22Rv1 (cell line): ENCODE data around the gene RTN4R.
"Not testable (repeated sequence)": the region's sequence is repeated elsewhere in the genome, so short reads cannot be mapped to it uniquely, and the experiment has no call there.

Experiments
- H3K27ac ChIP-seq: fragments of 450-650 bp; 2 replicates; pipeline ENCODE4 v1.5.1; 2017
- CTCF ChIP-seq: fragments of 450-650 bp; IDR thresholded peaks from 2 replicates; pipeline ENCODE4 v1.5.1; 2017; ENCODE audit warnings: mild to moderate bottlenecking
- ZFX ChIP-seq: fragments of 450-650 bp; IDR thresholded peaks from 2 replicates; pipeline ENCODE4 v1.6.1; 2017; ENCODE audit warnings: antibody characterized with exemption, borderline replicate concordance

RTN4R gene

GRCh38 chr22:20304646-20305045 is 36.5 kb upstream of the RTN4R start:
- TF ChIP-seq CTCF: no peak
- H3K27ac ChIP-seq: no peak overlapping the region

GRCh38 chr22:20303229-20303534 is 35.1 kb upstream of the RTN4R start:
- not testable (repeated sequence) for H3K27ac ChIP-seq

- H3K27ac ChIP-seq: no peak overlapping the region
- TF ChIP-seq ZFX (no peak), CTCF (no peak)
These were observed 34.5 kb upstream of the RTN4R start for GRCh38 chr22:20302438-20303228.

GRCh38 chr22:20299746-20300136 is 31.6 kb upstream of the RTN4R start:
- TF ChIP-seq ZFX: no peak
- TF ChIP-seq CTCF: peak; percentile 18; the same call in 1 of the 2 replicates
- peak overlapping the region; percentile 36; the same call in 1 of the 2 replicates for H3K27ac ChIP-seq

GRCh38 chr22:20298803-20299745 is 31.0 kb upstream of the RTN4R start:
- peak overlapping the region; percentile 36 for H3K27ac ChIP-seq
- TF ChIP-seq ZFX: no peak
- TF ChIP-seq CTCF: no peak

- TF ChIP-seq ZFX: no peak
- TF ChIP-seq CTCF: no peak
- no peak overlapping the region for H3K27ac ChIP-seq
These were observed 30.1 kb upstream of the RTN4R start for GRCh38 chr22:20298110-20298802.

GRCh38 chr22:20297414-20298109 is 29.4 kb upstream of the RTN4R start:
- TF ChIP-seq CTCF: no peak
- no peak for TF ChIP-seq ZFX
- no peak overlapping the region for H3K27ac ChIP-seq
